Panc1 (cell line): ENCODE data around the gene ZGRF1. TPM values are rescaled to one million over a fixed set of nuclear protein-coding genes. Genes with fewer than 3 reads are reported as not detected.
"Not testable (repeated sequence)": the region's sequence is repeated elsewhere in the genome, so short reads cannot be mapped to it uniquely, and the experiment has no call there.

Experiments used
- ATAC-seq: fragments of 200-7000 bp; cut with Tn5 transposase; 2 replicates; pipeline ENCODE4 v1.9.1; 2020; ENCODE audit warnings: mild to moderate bottlenecking, moderate library complexity
- BruUV-seq: library from RNA; stranded (reverse); fragments of 400-500 nt; replicated peaks from 2 replicates; lab custom pipeline; 2021; lab: Mats Ljungman, UMichigan
- CTCF ChIA-PET: fragments of 300-600 bp; sonication (Branson Sonifier 250); formaldehyde crosslinking; loops from one replicate; lab custom pipeline; 2022; ENCODE audit warnings: antibody characterized with exemption; lab: Charles Lee
- POLR2A ChIA-PET: fragments of 300-600 bp; sonication (Branson Sonifier 250); formaldehyde crosslinking; loops from one replicate; lab custom pipeline; 2022; ENCODE audit warnings: antibody characterized with exemption; lab: Charles Lee
- DNase-seq: peaks from one replicate; pipeline ENCODE4 v3.0.0-alpha.2; 2010; ENCODE audit warnings: low read depth, low spot score
- H3K27ac ChIP-seq: 2 replicates; pipeline ENCODE4 v1.5.1; 2011; ENCODE audit warnings: mild to moderate bottlenecking, low read length, inconsistent platforms
- H3K27me3 ChIP-seq: fragments of 200-500 bp; sonication (Bioruptor generic); 2 replicates; pipeline ENCODE4 v1.6.0; 2014; ENCODE audit warnings: low read length, inconsistent platforms; ENCODE audit not compliant: control insufficient read depth, insufficient read depth
- H3K36me3 ChIP-seq: fragments of 200-500 bp; sonication (Bioruptor generic); 2 replicates; pipeline ENCODE4 v1.5.1; 2014; ENCODE audit warnings: inconsistent platforms, mild to moderate bottlenecking, low read length, moderate library complexity; ENCODE audit not compliant: control insufficient read depth, insufficient read depth
- H3K4me1 ChIP-seq: 2 replicates; pipeline ENCODE4 v1.5.1; 2011; ENCODE audit warnings: inconsistent platforms, mild to moderate bottlenecking, low read length, moderate library complexity; ENCODE audit not compliant: control insufficient read depth, insufficient read depth
- H3K4me3 ChIP-seq, 2 experiments: 2 replicates each; pipeline ENCODE4 v1.5.1; 2011 to 2012; ENCODE audit warnings: low read depth in 2 of 2, low read length in 2 of 2, mild to moderate bottlenecking in 2 of 2, inconsistent platforms in 1 of 2, moderate library complexity in 1 of 2
- H3K9me3 ChIP-seq: fragments of 200-500 bp; sonication (Bioruptor generic); 2 replicates; pipeline ENCODE4 v1.5.1; 2014; ENCODE audit warnings: low read depth, mild to moderate bottlenecking, inconsistent platforms, low read length, moderate library complexity; ENCODE audit not compliant: control insufficient read depth, insufficient read depth
- CTCF ChIP-seq: fragments of 450-650 bp; IDR thresholded peaks from 2 replicates; pipeline ENCODE4 v1.5.1; 2017; ENCODE audit warnings: mild to moderate bottlenecking
- POLR2AphosphoS5 ChIP-seq: IDR thresholded peaks from 2 replicates; pipeline ENCODE4 v1.6.1; 2012; ENCODE audit warnings: mild to moderate bottlenecking, low read depth, low read length, moderate library complexity
- REST ChIP-seq, 2 experiments: IDR thresholded peaks; 2 replicates each; pipeline ENCODE4 v1.6.1; 2011 to 2012; ENCODE audit warnings: low read depth in 2 of 2, control low read depth in 1 of 2, low read length in 1 of 2, mild to moderate bottlenecking in 1 of 2, moderate library complexity in 1 of 2; ENCODE audit not compliant: insufficient read depth in 1 of 2
- SIN3A ChIP-seq: IDR thresholded peaks from 2 replicates; pipeline ENCODE4 v1.6.1; 2012; ENCODE audit warnings: low read depth, mild to moderate bottlenecking, low read length, moderate library complexity, borderline replicate concordance; ENCODE audit not compliant: insufficient read depth
- TCF7L2 ChIP-seq: IDR thresholded peaks from 2 replicates; pipeline ENCODE4 v1.6.1; 2011; ENCODE audit warnings: mild to moderate bottlenecking, low read depth, low read length, inconsistent platforms
- in situ Hi-C: cut with HindIII; loops from 2 replicates; pipeline ENCODE4 v1.10.0; 2016; ENCODE audit warnings: low sequenced_read_pairs, low pct_unique_long_range_greater_than_20kb
- intact Hi-C: fragments of 100-400 bp; cut with micrococcal nuclease; formaldehyde crosslinking; loops from one replicate; pipeline ENCODE4 v1.10.0; 2022; ENCODE audit not compliant: unreplicated experiment
- total RNA-seq: library from RNA; stranded (reverse); gene quantifications from one replicate; pipeline ENCODE4 v1.2.1, GENCODE V29; 2021; ENCODE audit not compliant: unreplicated experiment

ZGRF1 gene
- total RNA-seq, 1 experiment from 2014 or later: 7.4 TPM

GRCh38 chr4:112502871-112503270 is 133.8 kb downstream of the ZGRF1 start:
- DNase-seq (no peak), ATAC-seq (no peak)
- no peak for TF ChIP-seq TCF7L2
- no peak for TF ChIP-seq CTCF
- no peak for TF ChIP-seq SIN3A
- no peak for TF ChIP-seq POLR2AphosphoS5
- no peak for TF ChIP-seq REST (IDR thresholded peaks at IDR 0.05; ENCODE audit: insufficient read depth in 1 of 2, low read depth in 2 of 2, low read length in 1 of 2)
- intact Hi-C loops: no loop called here
- Histone ChIP-seq H3K4me1 (no peaks in the 10 kb centered on the region), H3K27me3 (no peaks in the 10 kb centered on the region), H3K36me3 (no peaks in the 10 kb centered on the region), H3K27ac (no peak overlapping the region), H3K4me3 (no peak overlapping the region), H3K9me3 (no peaks in the 10 kb centered on the region)
- no TSS peak for BruUV-seq
- in situ Hi-C loops: no loop called here
- CTCF ChIA-PET: interaction anchor here (0.6 kb wide), 1 partner anchor 182 kb away, joined by 10 read pairs; no protein-coding TSS in a partner anchor
- POLR2A ChIA-PET: no interaction called here

- BruUV-seq: no TSS peak
- CTCF ChIA-PET: no interaction called here
- Histone ChIP-seq H3K27ac (no peak overlapping the region), H3K4me3 (no peak overlapping the region), H3K27me3 (no peaks in the 10 kb centered on the region; the same call in 1 of the 2 replicates), H3K36me3 (no peaks in the 10 kb centered on the region), H3K9me3 (no peaks in the 10 kb centered on the region), H3K4me1 (no peaks in the 10 kb centered on the region)
- no peak for TF ChIP-seq REST (IDR thresholded peaks at IDR 0.05; ENCODE audit: insufficient read depth in 1 of 2, low read depth in 2 of 2, low read length in 1 of 2)
- in situ Hi-C loops: no loop called here
- ATAC-seq (no peak), DNase-seq (no peak)
- POLR2A ChIA-PET: no interaction called here
- intact Hi-C loops: no loop called here
Observed at GRCh38 chr4:112492321-112492720, 144.4 kb downstream of the ZGRF1 start.

GRCh38 chr4:112490808-112491207 is 145.9 kb downstream of the ZGRF1 start:
- H3K4me1 ChIP-seq, H3K27ac ChIP-seq, H3K9me3 ChIP-seq, H3K27me3 ChIP-seq, CTCF ChIA-PET, H3K4me3 ChIP-seq, H3K36me3 ChIP-seq, POLR2A ChIA-PET, intact Hi-C loops, ATAC-seq, DNase-seq, BruUV-seq, in situ Hi-C loops: not testable (repeated sequence)
